T-helper 1 cell treated with Interleukin-12 subunit alpha and Interleukin-12 subunit beta and Interleukin-4 antibody, amounts not matched to agents 30 ng/mL and 1 ng/mL, for 36 hours (primary cell): ENCODE data around the gene F3. TPM values are rescaled to one million over a fixed set of nuclear protein-coding genes. Genes with fewer than 3 reads are reported as not detected.

Experiments used
- total RNA-seq: library from RNA; stranded (reverse); gene quantifications from 2 replicates; pipeline ENCODE4 v1.2.3, GENCODE V29; 2022

The F3 gene
- total RNA-seq, 1 donor from 2014 or later: 0.17 TPM

Other genes with a start within 250 kb of the F3 start
- 23.4 and 23.6 TPM in 2 replicates for gene ABCD3, start 123.4 kb downstream of the F3 start, total RNA-seq